Measurements from ENCODE around the gene PLIN1. TPM values are rescaled to one million over a fixed set of nuclear protein-coding genes. Genes with fewer than 3 reads are reported as not detected.

PLIN1 gene
- total RNA-seq, 1 donor from 2014 or later, result 0.17 TPM

DNA sequence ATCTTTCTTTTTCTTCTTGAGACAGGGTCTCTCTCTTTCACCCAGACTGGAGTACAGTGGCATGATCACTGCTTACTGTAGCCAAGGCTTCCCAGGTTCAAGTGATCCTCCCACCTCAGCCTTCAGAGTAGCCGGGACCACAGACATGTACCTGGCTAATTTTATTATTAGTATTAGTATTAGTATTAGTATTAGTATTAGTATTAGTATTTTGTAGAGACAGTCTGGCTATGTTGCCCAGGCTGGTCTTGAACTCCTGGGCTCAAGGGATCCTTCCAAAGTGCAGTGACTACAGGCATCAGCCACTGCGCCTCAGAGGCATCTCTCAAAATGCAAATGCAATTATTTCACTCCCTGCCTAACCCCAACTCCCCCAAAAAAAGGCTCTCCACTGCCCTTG, 25.6 kb downstream of the PLIN1 start:
- TF ChIP-seq, protein P1, sequence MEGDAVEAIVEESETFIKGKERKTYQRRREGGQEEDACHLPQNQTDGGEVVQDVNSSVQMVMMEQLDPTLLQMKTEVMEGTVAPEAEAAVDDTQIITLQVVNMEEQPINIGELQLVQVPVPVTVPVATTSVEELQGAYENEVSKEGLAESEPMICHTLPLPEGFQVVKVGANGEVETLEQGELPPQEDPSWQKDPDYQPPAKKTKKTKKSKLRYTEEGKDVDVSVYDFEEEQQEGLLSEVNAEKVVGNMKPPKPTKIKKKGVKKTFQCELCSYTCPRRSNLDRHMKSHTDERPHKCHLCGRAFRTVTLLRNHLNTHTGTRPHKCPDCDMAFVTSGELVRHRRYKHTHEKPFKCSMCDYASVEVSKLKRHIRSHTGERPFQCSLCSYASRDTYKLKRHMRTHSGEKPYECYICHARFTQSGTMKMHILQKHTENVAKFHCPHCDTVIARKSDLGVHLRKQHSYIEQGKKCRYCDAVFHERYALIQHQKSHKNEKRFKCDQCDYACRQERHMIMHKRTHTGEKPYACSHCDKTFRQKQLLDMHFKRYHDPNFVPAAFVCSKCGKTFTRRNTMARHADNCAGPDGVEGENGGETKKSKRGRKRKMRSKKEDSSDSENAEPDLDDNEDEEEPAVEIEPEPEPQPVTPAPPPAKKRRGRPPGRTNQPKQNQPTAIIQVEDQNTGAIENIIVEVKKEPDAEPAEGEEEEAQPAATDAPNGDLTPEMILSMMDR (IDR thresholded peaks at IDR 0.05), result no peak
- Mint-ChIP-seq H3K4me3 (ENCODE audit: unreplicated experiment) (no peak overlapping the region), H3K9me3 (ENCODE audit: low read depth) (no peaks in the 10 kb centered on the region), H3K27me3 (ENCODE audit: low read depth) (no peaks in the 10 kb centered on the region), H3K36me3 (ENCODE audit: low read depth) (peaks cover 5% of the 10 kb centered on the region), H3K4me1 (ENCODE audit: low read depth) (peaks cover 17% of the 10 kb centered on the region), H3K27ac (ENCODE audit: unreplicated experiment) (no peak overlapping the region)
- no peak for DNase-seq (ENCODE audit: low spot score)

DNA sequence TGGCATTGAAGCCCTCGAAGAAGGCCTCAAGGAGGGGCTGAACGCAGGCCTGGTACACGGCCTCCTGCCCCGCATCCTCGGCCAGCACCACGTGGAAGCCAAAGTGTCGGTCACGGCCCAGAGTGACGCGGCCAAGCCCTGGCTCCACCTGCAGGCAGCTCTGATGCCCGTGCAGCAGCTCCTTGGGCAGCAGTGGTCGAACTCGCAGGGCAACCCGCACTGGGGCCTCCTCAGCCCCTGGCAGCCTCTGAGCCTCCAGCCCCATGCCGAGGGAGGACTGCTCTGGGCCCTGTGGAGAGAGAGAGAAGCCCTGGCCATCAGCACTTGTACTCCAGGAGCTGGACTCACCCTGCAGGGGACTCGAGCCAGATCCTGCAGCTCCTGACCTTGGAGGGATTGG, 26.5 kb downstream of the PLIN1 start:
- Mint-ChIP-seq H3K27ac (ENCODE audit: unreplicated experiment) (no peak overlapping the region), H3K4me3 (ENCODE audit: unreplicated experiment) (no peak overlapping the region), H3K27me3 (ENCODE audit: low read depth) (no peaks in the 10 kb centered on the region), H3K36me3 (ENCODE audit: low read depth) (peaks cover 8% of the 10 kb centered on the region), H3K9me3 (ENCODE audit: low read depth) (no peaks in the 10 kb centered on the region), H3K4me1 (ENCODE audit: low read depth) (peaks cover 17% of the 10 kb centered on the region)
- no peak for DNase-seq (ENCODE audit: low spot score)
- TF ChIP-seq, protein P1 (IDR thresholded peaks at IDR 0.05), result no peak

DNA sequence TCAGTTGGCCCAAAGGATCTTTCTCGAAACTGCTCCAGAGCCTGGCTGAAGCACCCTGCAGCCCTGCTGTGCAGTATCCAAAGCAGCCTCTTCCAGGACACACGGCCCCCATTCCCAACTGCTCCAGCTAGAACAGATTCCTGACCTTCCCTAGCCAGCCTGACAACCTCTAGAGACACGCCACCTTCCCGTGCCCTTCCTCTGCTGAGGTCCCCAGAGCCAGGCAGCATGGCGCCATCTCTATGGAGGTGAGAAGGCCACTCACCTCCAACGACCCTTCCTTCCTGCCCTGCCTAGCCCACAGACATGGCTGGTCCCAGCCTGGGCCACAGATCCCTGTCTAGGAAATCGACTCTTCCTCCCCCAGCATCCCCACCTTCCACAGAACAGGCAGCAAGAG, 27.0 kb downstream of the PLIN1 start:
- Mint-ChIP-seq H3K36me3 (ENCODE audit: low read depth) (peaks cover 10% of the 10 kb centered on the region), H3K4me1 (ENCODE audit: low read depth) (peaks cover 20% of the 10 kb centered on the region), H3K27me3 (ENCODE audit: low read depth) (no peaks in the 10 kb centered on the region), H3K4me3 (ENCODE audit: unreplicated experiment) (no peak overlapping the region), H3K27ac (ENCODE audit: unreplicated experiment) (no peak overlapping the region), H3K9me3 (ENCODE audit: low read depth) (no peaks in the 10 kb centered on the region)
- no peak for DNase-seq (ENCODE audit: low spot score)
- TF ChIP-seq, protein P1 (IDR thresholded peaks at IDR 0.05), result no peak

DNA sequence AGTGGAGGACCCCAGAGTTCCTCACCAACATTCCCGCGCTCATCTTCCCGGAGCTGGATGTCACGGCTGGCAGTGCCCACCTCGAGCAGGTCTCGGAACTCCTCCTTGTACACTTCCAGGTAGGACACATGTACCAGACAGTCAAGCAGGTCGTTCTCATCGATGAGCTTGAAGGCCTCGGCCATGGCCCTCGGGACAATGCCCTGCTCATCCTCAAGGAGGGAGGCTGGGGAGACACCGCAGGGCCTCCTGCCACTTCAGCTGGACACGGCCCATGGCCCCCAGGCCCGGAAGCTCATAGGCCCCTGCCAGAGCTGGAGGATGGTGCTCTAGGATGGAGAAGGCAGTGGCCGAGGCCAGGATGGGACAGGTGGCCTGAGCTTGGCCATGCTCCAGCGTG, 29.5 kb downstream of the PLIN1 start:
- DNase-seq (ENCODE audit: low spot score), result peak; percentile 63
- Mint-ChIP-seq H3K4me3 (ENCODE audit: unreplicated experiment) (no peak overlapping the region), H3K27ac (ENCODE audit: unreplicated experiment) (no peak overlapping the region), H3K9me3 (ENCODE audit: low read depth) (no peaks in the 10 kb centered on the region), H3K27me3 (ENCODE audit: low read depth) (no peaks in the 10 kb centered on the region), H3K36me3 (ENCODE audit: low read depth) (peaks cover 18% of the 10 kb centered on the region), H3K4me1 (ENCODE audit: low read depth) (peaks cover 16% of the 10 kb centered on the region)
- TF ChIP-seq, protein P1 (IDR thresholded peaks at IDR 0.05), result no peak

DNA sequence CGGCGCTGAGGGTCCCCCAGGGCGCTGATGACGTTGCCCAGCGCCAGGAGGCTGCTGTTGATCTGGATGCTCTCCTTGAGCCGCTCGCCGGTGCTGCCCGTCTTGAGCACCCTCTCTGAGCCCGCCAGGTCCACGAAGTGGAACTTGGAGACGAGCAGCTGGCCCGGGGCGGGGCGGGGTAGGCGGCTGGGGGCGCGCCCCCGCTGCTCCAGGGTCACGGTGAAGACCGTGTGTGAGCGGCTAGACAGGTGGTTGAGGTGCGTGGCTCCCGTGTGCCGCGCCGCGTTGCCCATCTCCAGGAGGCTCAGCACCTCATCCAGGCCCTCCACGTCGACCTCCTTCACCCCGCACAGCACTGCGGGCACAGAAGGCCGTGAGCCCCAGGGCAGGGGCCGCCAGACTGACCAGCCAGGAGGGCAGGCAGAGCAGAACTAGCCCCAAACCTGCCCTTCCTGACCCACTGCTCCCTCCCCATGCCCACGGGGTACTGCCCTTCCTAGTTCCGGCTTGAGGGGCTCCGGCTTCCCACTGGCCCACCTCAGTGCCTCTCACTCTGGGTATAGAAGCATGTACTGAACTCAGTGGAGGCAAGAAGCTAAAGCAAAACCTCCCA, 30.0 kb downstream of the PLIN1 start:
- H3K27me3 Mint-ChIP-seq (ENCODE audit: low read depth), result no peaks in the 10 kb centered on the region
- H3K4me1 Mint-ChIP-seq (ENCODE audit: low read depth), result peaks cover 10% of the 10 kb centered on the region
- H3K27ac Mint-ChIP-seq (ENCODE audit: unreplicated experiment), result no peak overlapping the region
- DNase-seq (ENCODE audit: low spot score), result peak; percentile 92
- H3K36me3 Mint-ChIP-seq (ENCODE audit: low read depth), result peaks cover 19% of the 10 kb centered on the region
- TF ChIP-seq, protein P1 (IDR thresholded peaks at IDR 0.05), result no peak
- H3K9me3 Mint-ChIP-seq (ENCODE audit: low read depth), result no peaks in the 10 kb centered on the region
- no peak overlapping the region for H3K4me3 Mint-ChIP-seq (ENCODE audit: unreplicated experiment)

All from chondrocyte (in vitro differentiated cells).